Activated naive CD8-positive, alpha-beta T cell treated with anti-CD3 and anti-CD28 coated beads, Interleukin-2, amount 50 U/mL, for 24 hours (primary cell): Measurements from ENCODE around the gene FAM90A26.
A peak's percentile ranks its signal among the peaks of the same experiment; 100 is the strongest.
"Not testable (repeated sequence)": the region's sequence is repeated elsewhere in the genome, so short reads cannot be mapped to it uniquely, and the experiment has no call there.

ENCODE experiments used
- ATAC-seq: fragments of 150-1000 bp; cut with Tn5 transposase; one replicate; pipeline ENCODE4 v1.10.0; 2021
- DNase-seq: peaks from one replicate; pipeline ENCODE4 v3.0.0; 2021
- H3K27ac Mint-ChIP-seq: one replicate; pipeline ENCODE4 v1.8.0; 2021; ENCODE audit warnings: mild to moderate bottlenecking, mixed read lengths
- H3K27me3 Mint-ChIP-seq: one replicate; pipeline ENCODE4 v1.8.0; 2021; ENCODE audit warnings: mixed read lengths
- H3K36me3 Mint-ChIP-seq: one replicate; pipeline ENCODE4 v1.8.0; 2021; ENCODE audit warnings: low read depth, mixed read lengths
- H3K4me1 Mint-ChIP-seq: one replicate; pipeline ENCODE4 v1.8.0; 2021; ENCODE audit warnings: mixed read lengths
- H3K4me3 Mint-ChIP-seq: one replicate; pipeline ENCODE4 v1.8.0; 2021; ENCODE audit warnings: mild to moderate bottlenecking, moderate library complexity, mixed read lengths
- H3K9me3 Mint-ChIP-seq: one replicate; pipeline ENCODE4 v1.8.0; 2021; ENCODE audit warnings: mixed read lengths

The FAM90A26 gene

GRCh38 chr4:9169791-9170459 is at the start of gene FAM90A26:
Gene FAM90A26, plus strand, starts transcription at chr4:9170409. Its CDS starts 2,764 bp downstream, at chr4:9173173.
- H3K4me3 Mint-ChIP-seq, DNase-seq, H3K27me3 Mint-ChIP-seq, ATAC-seq, H3K36me3 Mint-ChIP-seq, H3K27ac Mint-ChIP-seq, H3K9me3 Mint-ChIP-seq, H3K4me1 Mint-ChIP-seq: not testable (repeated sequence)

GRCh38 chr4:9122711-9123110 is 47.5 kb upstream of the FAM90A26 start:
- ATAC-seq, H3K27me3 Mint-ChIP-seq, H3K4me1 Mint-ChIP-seq, H3K9me3 Mint-ChIP-seq, H3K36me3 Mint-ChIP-seq, H3K4me3 Mint-ChIP-seq, H3K27ac Mint-ChIP-seq, DNase-seq: not testable (repeated sequence)

- not testable (repeated sequence) for H3K4me3 Mint-ChIP-seq, H3K27ac Mint-ChIP-seq, H3K4me1 Mint-ChIP-seq, H3K36me3 Mint-ChIP-seq, ATAC-seq, H3K9me3 Mint-ChIP-seq, H3K27me3 Mint-ChIP-seq
- DNase-seq, result peak; percentile 19
These were observed 46.6 kb upstream of the FAM90A26 start for GRCh38 chr4:9123572-9124007.

GRCh38 chr4:9125601-9126161 is 44.5 kb upstream of the FAM90A26 start:
- not testable (repeated sequence) for H3K9me3 Mint-ChIP-seq, H3K27ac Mint-ChIP-seq, DNase-seq, H3K27me3 Mint-ChIP-seq, H3K36me3 Mint-ChIP-seq, H3K4me1 Mint-ChIP-seq, ATAC-seq, H3K4me3 Mint-ChIP-seq

- not testable (repeated sequence) for ATAC-seq, H3K36me3 Mint-ChIP-seq, H3K27ac Mint-ChIP-seq, H3K4me1 Mint-ChIP-seq, H3K27me3 Mint-ChIP-seq, H3K4me3 Mint-ChIP-seq, H3K9me3 Mint-ChIP-seq, DNase-seq
These were observed 38.8 kb upstream of the FAM90A26 start for GRCh38 chr4:9131420-9131819.

GRCh38 chr4:9132849-9133248 is 37.4 kb upstream of the FAM90A26 start:
- DNase-seq, H3K9me3 Mint-ChIP-seq, H3K27ac Mint-ChIP-seq, H3K36me3 Mint-ChIP-seq, H3K4me3 Mint-ChIP-seq, H3K27me3 Mint-ChIP-seq, H3K4me1 Mint-ChIP-seq, ATAC-seq: not testable (repeated sequence)

- not testable (repeated sequence) for H3K9me3 Mint-ChIP-seq, H3K27ac Mint-ChIP-seq, H3K36me3 Mint-ChIP-seq, ATAC-seq, H3K27me3 Mint-ChIP-seq, H3K4me3 Mint-ChIP-seq, DNase-seq, H3K4me1 Mint-ChIP-seq
These were observed 36.2 kb upstream of the FAM90A26 start for GRCh38 chr4:9134011-9134410.

- not testable (repeated sequence) for H3K4me3 Mint-ChIP-seq, H3K36me3 Mint-ChIP-seq, DNase-seq, H3K4me1 Mint-ChIP-seq, ATAC-seq, H3K27ac Mint-ChIP-seq, H3K27me3 Mint-ChIP-seq, H3K9me3 Mint-ChIP-seq
These were observed 35.7 kb upstream of the FAM90A26 start for GRCh38 chr4:9134556-9134955.

- H3K36me3 Mint-ChIP-seq, H3K4me1 Mint-ChIP-seq, ATAC-seq, H3K9me3 Mint-ChIP-seq, DNase-seq, H3K4me3 Mint-ChIP-seq, H3K27me3 Mint-ChIP-seq, H3K27ac Mint-ChIP-seq: not testable (repeated sequence)
These were observed 29.2 kb upstream of the FAM90A26 start for GRCh38 chr4:9141050-9141449.

- not testable (repeated sequence) for H3K4me1 Mint-ChIP-seq, ATAC-seq, H3K9me3 Mint-ChIP-seq, H3K27ac Mint-ChIP-seq, DNase-seq, H3K36me3 Mint-ChIP-seq, H3K27me3 Mint-ChIP-seq, H3K4me3 Mint-ChIP-seq
These were observed 27.4 kb upstream of the FAM90A26 start for GRCh38 chr4:9142786-9143185.

- Mint-ChIP-seq H3K27me3 (no peaks in the 10 kb centered on the region), H3K9me3 (no peaks in the 10 kb centered on the region), H3K27ac (no peak overlapping the region), H3K4me3 (no peak overlapping the region), H3K36me3 (peaks cover 2% of the 10 kb centered on the region), H3K4me1 (no peaks in the 10 kb centered on the region)
- DNase-seq (no peak), ATAC-seq (no peak)
These were observed 26.7 kb upstream of the FAM90A26 start for GRCh38 chr4:9143421-9144080.

- H3K36me3 Mint-ChIP-seq, result no peaks in the 10 kb centered on the region
- H3K4me1 Mint-ChIP-seq, result peaks cover 3% of the 10 kb centered on the region
- no peak overlapping the region for H3K4me3 Mint-ChIP-seq
- no peaks in the 10 kb centered on the region for H3K27me3 Mint-ChIP-seq
- H3K27ac Mint-ChIP-seq, result no peak overlapping the region
- DNase-seq (no peak), ATAC-seq (no peak)
- H3K9me3 Mint-ChIP-seq, result no peaks in the 10 kb centered on the region
These were observed 23.2 kb upstream of the FAM90A26 start for GRCh38 chr4:9146967-9147366.

GRCh38 chr4:9147368-9147767 is 22.8 kb upstream of the FAM90A26 start:
- not testable (repeated sequence) for H3K9me3 Mint-ChIP-seq, H3K4me3 Mint-ChIP-seq, H3K27me3 Mint-ChIP-seq, H3K27ac Mint-ChIP-seq, H3K4me1 Mint-ChIP-seq, DNase-seq, H3K36me3 Mint-ChIP-seq, ATAC-seq

- not testable (repeated sequence) for H3K9me3 Mint-ChIP-seq, ATAC-seq, H3K4me3 Mint-ChIP-seq, H3K36me3 Mint-ChIP-seq, H3K27ac Mint-ChIP-seq, H3K27me3 Mint-ChIP-seq, DNase-seq, H3K4me1 Mint-ChIP-seq
These were observed 21.4 kb upstream of the FAM90A26 start for GRCh38 chr4:9148611-9149409.

GRCh38 chr4:9151809-9152179 is 18.4 kb upstream of the FAM90A26 start:
- H3K9me3 Mint-ChIP-seq, DNase-seq, ATAC-seq, H3K27ac Mint-ChIP-seq, H3K36me3 Mint-ChIP-seq, H3K27me3 Mint-ChIP-seq: not testable (repeated sequence)
- H3K4me1 Mint-ChIP-seq, result peaks cover 20% of the 10 kb centered on the region
- H3K4me3 Mint-ChIP-seq, result peak overlapping the region; percentile 81
